ENCODE results near the gene SDR42E2. TPM values are rescaled to one million over a fixed set of nuclear protein-coding genes. Genes with fewer than 3 reads are reported as not detected.
"Not testable (repeated sequence)": the region's sequence is repeated elsewhere in the genome, so short reads cannot be mapped to it uniquely, and the experiment has no call there.

SDR42E2 gene
- total RNA-seq, 1 donor from 2014 or later = not detected

DNA sequence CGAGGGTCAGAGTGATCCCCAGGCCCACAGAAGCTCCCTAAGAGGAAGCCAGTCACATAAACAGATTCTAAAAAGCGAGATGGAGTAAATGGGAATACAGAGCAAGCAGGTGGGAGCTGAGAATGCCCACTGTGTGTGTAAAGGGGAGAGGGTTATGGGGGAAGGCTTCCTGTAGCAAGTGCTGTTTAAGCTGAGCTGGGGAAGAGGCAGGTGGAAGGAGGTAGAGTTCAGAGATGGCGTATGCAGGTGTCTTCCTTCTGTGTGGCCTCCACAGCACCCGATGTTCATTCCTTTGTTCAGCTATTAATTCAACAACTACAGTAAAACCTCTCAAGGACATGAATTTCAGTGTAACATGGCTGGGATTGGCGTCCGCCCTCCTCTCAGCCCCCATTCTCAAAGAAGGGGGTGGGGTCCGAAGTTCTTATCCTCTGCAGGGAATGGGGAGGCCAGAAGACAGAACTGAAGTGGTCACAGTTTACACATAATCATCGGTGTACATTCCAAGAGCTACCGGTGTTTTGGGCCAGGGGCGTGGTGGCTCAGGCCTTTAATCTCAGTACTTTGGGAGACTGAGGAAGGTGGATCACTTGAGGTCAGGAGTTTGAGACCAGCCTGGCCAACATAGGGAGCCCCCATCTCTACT is 45.5 kb downstream of the SDR42E2 start:
- DNase-seq (ENCODE audit: low spot score) (no peak), ATAC-seq (no peak)

DNA sequence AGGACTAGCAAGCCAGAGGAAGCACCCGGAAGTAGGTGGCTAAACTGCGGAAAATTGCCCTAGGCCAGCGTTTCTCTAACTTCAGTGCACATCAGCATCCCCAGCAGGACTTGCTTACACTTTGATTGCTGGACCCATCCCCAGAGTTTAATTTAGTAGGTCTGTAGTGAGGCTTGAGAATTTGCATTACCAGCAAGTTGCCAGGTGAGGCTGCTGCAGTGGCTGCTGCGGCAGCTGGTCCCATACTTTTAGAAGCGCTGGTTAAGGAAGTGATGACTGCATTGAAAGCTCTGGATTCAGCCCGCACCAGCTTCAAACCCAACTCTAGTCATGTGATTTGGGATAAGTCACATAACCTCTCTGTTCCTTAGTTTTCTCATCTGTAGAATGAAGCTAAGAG is 48.0 kb downstream of the SDR42E2 start:
- ATAC-seq (no peak), DNase-seq (ENCODE audit: low spot score) (no peak)

DNA sequence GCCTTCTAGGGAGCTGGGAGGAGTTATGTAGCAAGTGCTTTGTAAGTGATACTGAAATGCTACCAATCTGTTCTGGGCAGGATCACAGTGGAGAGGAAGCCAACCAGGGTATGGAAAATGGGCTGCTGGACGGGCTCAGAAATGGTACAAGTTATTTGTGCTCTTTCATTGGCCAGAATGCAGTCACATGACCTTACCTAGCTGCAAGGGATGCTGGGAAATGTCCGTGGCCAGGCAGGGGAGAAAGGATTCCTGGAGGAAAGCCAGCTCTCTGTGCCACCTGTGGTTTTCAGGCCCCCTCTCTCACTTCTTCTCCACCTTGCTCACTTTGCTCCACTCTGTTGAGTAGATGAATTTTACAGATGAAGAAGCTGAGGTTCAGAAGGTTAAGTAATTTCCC is 48.5 kb downstream of the SDR42E2 start:
- no peak for DNase-seq (ENCODE audit: low spot score)
- no peak for ATAC-seq

DNA sequence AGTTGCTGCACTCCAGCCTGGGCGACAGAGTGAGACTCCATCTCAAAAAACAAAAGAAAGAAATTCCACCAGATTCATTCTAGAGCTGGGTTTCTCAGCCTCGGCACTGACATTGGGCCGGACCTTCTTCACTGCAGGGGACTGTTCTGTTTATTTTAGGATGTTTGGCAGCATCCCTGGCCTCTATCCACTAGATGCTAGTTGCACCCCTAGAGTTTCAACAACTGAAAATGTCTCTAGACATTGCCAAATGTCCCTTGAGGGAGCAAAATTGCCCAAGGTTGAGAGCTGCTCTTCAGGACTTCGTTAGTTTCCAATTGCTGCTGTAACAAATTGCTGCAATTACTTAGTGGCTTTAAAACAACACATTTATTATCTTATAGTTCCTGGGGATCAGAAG is 50.9 kb downstream of the SDR42E2 start:
- DNase-seq (ENCODE audit: low spot score) (no peak), ATAC-seq (no peak)

DNA sequence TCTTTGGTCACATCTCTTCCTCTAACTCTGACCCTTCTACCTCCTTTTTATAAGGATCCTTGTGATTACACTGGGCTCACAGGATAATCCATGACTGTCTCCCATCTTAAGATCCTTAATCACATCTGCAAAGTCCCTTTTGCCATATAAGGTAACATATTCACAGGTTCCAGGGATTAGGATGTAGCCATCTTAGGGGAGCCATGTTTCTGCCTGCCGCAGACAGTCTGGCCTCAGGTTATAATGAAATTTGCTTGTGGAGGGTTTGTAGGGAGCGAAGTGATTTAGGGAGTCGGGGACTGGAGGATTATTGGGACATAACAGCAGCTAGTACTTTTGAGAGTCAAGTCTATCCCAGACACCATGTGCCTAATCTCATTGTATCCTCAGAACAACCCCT is 51.5 kb downstream of the SDR42E2 start:
- no peak for DNase-seq (ENCODE audit: low spot score)
- ATAC-seq = no peak

DNA sequence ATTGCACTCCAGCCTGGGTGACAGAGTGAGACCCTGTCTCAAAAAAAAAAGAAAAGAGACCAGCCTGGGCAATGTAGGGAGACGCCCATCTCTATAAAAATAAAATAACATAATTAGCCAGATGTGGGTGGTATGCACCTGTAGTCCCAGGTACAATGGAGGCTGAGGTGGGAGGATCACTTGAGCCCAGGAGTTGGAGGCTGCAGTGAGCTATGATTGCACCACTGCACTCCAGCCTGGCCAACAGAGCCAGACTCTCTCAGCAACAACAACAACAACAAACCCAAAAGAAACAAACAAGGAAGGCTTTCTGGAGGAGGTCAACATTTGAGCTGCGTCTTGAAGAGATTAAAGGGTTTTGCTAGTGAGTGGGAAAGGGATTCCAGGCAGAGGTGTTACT is 52.1 kb downstream of the SDR42E2 start:
- ATAC-seq (no peak), DNase-seq (ENCODE audit: low spot score) (no peak)

DNA sequence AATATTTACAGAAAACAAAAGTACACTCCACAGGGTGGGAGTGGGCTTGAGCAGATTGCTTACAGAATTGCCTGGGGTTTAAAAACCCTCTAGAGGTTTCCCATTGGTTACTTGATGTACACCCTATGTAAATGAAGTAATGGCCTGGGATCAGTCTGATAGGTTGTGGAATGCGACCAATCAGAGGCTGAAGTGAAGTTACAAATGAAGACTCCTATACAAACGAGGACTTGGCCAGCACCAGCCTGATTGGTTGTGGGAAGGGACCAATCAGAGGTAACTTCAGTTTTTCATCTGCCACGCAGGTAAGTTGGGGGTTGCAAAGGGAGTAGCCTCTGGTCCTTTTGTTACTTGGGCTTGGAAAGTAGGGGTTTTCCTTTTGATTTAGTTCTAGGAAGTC is 52.6 kb downstream of the SDR42E2 start:
- no peak for ATAC-seq

DNA sequence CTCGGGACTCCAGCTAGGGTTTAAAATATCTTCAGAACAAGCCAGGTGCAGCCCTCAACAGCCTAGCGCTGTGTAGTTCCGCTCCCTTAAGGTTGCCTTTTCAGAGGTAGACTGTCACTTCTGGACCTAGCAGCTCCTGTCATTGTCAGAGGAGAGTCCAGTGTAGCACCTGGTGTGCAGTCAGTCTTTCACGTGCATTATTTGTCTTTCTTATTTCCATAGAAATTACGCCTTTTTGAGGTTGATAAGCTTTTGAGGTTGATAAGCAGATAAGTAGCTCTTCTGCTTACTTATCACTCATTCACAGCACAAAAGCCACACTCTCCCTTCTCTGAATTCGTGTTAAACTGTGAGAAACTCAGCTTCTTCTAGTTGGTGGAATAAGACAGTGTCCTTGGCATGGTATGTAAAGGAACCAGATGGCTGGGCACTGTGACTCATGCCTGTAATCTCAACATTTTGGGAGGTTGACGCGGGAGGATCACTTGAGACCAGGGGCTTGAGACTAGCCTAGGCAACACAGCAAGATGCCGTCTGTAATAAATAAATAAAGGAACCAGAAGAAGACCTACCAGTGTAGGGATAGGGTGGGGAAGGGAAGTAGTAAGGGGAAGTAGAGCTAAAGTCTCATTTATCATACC is 54.0 kb downstream of the SDR42E2 start:
- DNase-seq (ENCODE audit: low spot score) = no peak
- ATAC-seq = no peak

More for the DNA sequence above, 52.6 kb downstream of the SDR42E2 start:
- DNase-seq (ENCODE audit: low spot score) = no peak

DNA sequence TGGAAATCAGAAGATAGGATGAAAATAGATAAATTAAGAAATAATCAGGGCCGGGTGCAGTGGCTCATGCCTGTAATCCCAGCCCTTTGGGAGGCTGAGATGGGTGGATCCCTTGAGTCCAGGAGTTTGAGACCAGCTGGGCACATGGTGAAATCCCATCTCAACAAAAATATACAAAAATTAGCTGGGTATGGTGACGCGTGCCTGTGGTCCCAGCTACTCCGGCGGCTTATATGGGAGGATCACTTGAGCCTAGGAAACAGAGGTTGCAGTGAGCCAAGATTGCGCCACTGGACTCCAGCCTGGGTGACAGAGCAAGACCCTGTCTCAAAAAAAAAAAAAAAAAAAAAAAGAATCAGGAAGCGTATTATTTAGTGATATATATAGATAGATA is 54.5 kb downstream of the SDR42E2 start:
- not testable (repeated sequence) for ATAC-seq; DNase-seq (ENCODE audit: low spot score)

DNA sequence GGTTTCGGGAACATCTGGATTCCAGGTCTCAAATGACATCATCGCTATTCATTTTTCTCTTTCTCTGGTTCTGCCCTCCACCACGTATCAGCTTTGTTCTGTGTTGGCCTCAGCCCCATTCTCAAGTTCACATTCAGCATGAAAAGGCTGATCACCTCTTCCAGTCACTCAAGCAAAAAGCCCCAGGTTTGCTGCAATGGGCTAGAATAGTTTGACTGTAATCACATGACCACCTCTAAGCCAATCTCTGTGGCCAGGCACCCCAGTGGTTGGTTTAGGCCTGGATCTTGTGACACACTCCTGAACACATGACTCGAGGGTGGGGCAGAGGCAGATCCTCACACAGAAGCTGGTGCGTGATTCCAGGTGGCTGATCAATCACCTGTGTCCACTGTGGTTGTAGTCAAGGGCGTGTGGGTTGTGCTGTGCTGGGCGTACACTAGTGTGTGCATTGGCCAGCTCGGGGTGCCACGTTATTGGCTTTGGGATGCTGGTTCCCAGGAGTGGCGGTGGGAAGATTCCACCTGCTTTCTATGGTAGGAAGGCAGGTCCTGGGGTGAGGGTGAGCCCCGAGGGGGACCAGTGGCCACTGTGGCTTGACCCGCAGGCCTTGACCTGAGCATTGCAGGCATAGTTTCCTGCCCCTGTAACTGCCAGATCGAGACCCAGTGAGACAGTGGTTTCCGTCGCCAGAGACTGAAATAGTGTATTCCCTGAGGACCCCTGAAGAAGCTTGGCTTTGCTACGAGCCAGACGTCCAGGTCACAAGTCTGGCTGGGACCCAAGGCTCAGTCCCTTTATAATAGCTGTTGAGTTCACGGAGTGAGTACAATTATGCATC is 55.8 kb downstream of the SDR42E2 start:
- no peak for DNase-seq (ENCODE audit: low spot score)
- no peak for ATAC-seq

DNA sequence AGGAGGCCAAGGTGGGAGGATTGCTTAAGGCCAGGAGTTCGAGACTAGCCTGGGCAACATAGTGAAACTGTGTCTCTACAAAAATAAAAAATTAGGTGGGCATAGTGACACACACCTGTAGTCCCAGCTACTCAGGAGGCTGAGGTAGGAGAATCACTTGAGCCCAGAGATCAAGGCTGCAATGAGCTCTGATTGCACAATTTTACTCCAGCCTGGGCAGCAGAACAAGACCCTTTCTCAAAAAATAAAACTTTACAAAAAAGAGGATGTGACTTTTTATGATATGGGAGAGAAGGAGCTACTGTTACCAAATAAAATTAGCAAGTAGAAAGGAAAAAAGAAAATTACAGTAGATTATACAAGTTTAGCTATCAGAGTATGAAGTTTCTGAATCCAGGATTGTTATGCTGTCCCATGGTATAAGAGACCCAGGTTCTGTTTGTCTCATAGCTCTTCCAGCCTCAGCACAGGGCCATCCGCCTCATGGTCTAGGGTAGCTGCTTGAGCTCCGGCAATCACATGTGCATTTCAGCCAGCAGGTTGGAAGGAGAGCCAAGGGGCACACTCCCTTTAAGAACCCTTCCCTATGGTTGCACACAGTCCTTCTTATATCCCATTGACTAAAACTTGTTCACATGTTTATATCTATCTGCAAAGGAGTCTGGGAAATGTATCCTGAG is 57.2 kb downstream of the SDR42E2 start:
- ATAC-seq = no peak
- DNase-seq (ENCODE audit: low spot score) = no peak

DNA sequence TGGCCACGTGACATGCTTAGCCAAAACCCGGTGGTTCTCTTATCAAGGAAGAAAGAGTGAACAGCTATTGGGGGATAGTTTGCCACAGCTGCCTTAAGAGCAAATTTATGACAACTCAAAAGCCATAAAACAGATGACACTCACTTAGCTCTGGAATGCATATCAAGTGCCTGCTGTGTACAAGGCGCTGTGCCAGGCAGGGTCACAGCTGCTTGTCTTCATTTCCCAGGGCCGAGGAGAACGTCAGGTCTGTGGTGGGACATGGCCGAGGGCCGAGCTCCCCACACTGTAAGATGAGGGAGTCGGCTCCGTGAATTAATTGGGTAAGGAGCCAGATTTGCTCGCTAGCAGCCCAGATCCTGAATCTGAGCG is 57.7 kb downstream of the SDR42E2 start:
- DNase-seq (ENCODE audit: low spot score) = no peak
- ATAC-seq = peak; percentile 10

DNA sequence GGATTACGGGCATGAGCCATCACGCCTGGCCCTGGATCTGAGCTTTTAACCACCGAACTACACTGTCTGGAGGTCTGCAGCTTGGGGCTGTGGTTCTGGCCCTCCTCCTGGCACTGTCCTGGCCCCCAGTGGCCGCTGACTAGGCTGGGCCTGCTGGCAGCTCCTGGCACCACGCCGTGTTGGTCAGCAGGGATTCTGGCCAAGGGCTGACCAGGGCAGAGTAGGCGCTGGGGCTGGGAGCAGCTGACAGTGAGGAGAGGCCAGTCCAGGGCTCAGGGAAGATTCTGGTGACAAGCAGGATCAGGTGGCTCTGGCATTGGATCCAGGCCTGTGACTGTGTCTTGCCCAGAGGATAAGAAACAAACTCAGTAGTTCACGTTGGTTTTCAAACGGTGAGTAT is 58.4 kb downstream of the SDR42E2 start:
- DNase-seq (ENCODE audit: low spot score) (peak; percentile 95), ATAC-seq (peak; percentile 96)

DNA sequence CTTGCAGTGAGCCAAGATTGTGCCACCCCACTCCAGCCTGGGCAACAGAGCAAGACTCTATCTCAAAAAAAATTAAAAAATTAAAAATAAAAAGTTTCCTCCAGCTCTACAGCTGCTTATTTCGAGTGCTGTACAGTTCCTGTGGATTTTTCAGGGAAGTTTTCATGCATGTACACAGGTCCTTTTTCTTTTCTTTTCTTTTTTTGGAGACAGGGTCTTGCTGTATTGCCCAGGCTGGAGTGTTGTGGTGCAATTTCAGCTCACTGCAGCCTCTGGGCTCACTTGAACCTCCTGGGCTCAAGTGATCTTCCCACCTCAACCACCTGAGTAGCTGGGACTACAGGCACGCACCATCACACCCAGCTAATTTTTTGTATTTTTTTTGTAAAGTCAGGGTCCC is 59.7 kb downstream of the SDR42E2 start:
- DNase-seq (ENCODE audit: low spot score) = no peak
- no peak for ATAC-seq

DNA sequence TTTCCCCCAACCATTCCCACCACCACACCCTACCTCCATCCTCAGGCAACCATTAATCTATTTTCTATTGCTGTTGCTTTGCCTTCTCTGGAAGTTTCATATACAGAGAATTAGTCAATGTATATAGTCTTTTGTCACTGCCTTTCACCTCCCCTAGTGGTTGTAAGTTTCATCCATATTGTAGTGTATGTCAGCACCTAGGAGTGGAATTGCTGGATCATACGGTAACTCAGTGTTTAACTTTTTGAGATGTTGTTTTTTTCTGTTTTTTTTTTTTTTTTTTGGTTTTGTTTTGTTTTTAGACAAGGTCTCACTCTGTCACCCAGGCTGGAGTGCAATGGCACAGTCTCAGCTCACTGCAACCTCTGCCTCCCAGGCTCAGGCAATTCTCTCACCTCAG is 60.7 kb downstream of the SDR42E2 start:
- DNase-seq (ENCODE audit: low spot score) = no peak
- ATAC-seq = no peak

DNA sequence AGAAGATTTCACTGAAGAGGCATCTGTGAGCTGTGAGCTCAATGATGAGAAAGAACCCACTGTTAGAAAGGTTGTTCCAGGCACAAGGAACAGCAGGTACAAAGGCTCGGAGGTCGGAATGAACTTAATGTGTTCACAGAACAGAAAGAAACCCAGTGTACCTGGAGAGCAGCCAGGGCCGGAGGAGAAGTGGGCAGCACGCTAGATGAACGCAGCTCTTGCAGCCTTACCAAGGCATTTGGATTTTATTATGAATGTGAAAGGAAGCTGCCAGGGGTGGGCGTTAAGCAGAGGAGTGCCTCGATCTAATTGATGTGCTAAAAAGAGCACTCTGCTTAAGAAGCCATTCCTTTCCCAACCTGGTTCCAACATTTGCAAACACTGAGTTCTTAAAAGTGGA is 62.8 kb downstream of the SDR42E2 start:
- no peak for DNase-seq (ENCODE audit: low spot score)
- no peak for ATAC-seq

DNA sequence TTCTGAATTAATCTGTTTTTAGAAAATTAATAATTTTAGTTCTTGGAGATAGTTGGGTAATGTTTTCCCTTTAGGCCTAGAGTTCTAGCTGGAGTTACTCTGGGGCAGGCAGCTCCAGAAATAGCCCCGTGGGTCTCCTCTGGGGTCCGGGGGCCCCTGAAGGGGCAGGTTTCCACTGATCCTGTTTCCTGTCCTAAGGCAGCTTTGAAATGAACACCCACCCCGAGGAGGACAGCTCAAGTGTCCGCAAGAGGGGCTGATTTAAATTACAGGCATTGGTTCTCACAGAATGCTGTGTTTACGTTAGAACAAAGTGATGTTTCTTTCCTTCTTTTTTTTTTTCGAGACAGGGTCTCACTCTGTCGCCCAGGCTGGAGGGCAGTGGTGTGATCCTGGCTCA is 67.6 kb downstream of the SDR42E2 start:
- DNase-seq (ENCODE audit: low spot score) (no peak), ATAC-seq (no peak)

DNA sequence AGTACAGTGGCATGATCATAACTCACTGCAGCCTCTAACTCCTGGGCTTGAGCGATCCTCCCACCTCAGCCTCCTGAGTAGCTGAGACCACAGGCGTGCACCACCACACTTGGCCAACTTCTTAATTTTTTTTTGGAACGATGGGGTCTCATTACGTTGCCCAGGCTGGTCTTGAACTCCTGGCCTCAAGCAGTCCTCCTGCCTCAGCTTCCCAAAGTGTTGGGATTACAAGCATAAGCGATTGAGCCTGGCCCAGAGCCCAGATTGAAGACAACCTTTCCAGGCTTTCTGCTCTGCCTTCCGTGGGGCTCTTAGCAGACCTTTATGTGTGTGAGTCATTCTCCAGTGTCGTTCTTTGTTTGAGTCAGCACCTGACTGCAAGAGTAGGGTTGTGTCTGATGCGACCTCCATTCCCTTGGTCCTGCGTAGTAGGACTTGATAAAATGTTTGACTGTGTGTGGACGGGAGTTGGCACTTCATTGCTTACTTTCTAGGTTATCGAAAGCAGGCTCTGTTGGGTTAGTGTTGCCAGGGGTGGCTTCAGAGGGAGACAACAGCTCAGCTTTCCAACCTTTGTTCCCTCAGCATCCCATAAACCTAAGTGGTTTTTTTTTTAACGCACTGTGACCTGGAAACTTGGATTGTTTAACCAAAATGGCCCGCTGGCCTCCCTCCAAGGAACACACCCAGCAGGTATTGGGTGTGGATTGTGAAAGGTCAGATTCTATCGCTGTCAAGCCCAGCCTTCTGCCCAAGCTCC is 70.2 kb downstream of the SDR42E2 start:
- ATAC-seq (peak; percentile 94), DNase-seq (ENCODE audit: low spot score) (peak; percentile 93)

DNA sequence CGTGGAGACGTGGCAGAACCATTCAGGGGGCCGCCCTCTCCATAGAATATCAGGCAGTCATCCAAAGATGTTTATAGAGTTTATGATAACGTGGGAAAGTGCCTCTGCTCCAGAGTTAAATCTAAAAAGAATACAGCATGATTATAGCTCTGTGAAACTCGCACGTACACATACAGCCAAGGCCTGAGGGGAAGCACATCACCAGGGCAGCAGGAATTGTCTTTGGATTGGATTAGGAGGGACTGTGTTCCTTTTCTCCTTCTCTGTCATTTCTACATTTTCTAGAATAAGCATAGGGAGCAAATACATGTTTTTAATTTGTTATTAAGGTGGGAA is 70.7 kb downstream of the SDR42E2 start:
- no peak for DNase-seq (ENCODE audit: low spot score)
- ATAC-seq = peak; percentile 38

DNA sequence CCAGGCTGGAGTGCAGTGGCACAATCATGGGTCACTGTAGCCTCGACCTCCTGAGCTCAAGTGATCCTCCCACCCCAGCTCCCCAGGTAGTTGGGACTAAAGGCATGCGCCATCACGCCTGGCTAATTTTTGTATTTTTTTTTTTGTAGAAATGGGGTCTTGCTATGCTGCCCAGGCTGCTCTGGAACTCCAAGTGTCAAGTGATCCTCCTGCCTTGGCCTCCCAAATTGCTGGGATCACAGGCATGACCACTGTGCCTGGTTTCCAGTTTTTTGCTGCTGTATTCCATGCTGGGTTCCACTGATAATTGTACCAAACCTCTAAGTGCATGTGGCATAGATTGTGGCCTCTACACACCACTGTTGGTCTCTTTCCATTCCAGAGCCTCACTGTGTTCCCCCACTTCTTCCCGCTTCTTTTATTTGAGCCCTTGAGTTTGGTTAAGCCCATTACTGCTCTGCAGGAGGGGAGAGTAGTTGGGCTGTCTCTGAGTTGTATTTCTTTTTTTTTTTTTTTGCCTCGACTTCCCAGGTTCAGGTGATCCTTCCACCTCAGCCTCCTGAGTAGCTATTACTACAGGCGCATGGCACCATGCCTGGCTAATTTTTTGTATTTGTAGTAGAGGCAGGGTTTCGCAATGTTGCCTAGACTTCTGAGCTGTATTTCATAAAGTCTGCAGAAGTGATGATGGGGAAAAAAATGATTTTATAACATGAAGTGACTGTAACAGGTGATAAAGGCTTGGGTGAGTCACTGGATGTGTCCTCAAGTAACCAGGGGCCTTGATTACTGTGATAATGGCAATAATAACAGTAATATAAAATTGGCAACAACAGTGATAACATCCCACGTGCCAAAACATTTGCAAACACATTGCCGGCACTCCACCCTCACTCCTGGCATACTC is 73.8 kb downstream of the SDR42E2 start:
- DNase-seq (ENCODE audit: low spot score) (no peak), ATAC-seq (no peak)

All from left lobe of liver (tissue), 2 donors.